GM12801 (cell line): Measurements from ENCODE around the gene NSMF.

ENCODE experiments used
- CTCF ChIP-seq: IDR thresholded peaks from one replicate; pipeline ENCODE4 v1.5.1; 2011; ENCODE audit warnings: control low read depth; ENCODE audit not compliant: insufficient read length; ENCODE audit errors: extremely low read depth

Gene NSMF

DNA sequence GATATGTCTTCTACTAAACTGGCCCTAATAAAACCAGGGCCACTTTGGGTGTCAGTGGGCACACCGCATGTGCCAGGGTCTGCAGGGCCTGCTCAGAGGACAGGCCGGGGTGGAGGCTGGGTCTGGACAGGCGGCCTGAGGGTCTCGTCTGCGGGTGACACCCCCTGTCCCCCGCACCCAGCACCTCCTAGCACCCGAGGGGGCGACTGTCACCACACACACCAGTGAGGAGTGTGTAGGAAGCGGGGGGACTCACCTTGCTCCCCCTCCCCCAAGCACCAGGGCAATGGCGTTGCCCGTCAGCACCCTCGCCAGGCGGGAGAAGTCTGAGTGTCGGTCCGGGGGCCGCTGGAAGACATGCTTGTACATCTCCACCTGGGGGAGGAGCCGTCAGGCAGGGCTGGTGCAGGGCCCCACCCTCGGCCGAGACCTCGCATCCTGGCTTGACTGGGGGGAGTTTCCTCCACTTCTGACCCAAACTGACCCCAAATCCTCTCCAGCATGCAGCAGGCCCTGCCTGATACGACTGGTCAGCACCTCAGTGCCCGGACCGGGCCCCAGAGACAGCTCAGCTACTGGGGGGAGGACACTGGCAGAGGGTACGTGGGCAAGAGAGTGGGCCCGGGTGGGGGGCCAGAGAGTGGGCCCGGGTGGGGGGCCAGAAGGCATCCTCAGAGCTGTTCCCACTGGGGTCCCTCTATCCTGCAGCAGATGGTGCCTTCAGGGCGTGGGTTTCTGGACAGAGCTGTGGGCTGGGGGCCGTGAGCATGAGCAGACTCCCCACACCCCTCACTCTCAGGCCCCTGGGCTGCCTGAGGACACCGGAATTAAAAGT, 18.9 kb upstream of the NSMF start:
- TF ChIP-seq CTCF = no peak

GRCh38 chr9:137476856-137477255, 17.7 kb upstream of the NSMF start:
- no peak for TF ChIP-seq CTCF

DNA sequence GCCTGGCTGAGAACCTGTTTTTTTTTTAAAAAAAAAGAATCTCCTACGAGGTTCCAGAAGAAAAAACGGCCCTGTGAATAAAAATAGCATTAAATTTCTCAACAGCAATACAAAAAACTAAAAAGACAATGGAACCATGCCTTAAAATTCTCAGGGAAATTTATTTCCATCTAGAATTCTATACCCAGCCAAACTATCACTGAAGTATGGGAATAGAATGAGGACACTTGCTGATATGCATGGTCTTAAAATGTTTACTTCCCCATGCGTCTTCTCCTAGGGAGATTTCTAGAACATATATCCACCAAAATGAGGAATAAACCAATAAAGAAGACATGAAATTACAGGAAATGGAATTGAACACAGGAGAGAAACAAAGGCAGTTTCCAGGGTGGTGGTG, 16.5 kb upstream of the NSMF start:
- no peak for TF ChIP-seq CTCF

DNA sequence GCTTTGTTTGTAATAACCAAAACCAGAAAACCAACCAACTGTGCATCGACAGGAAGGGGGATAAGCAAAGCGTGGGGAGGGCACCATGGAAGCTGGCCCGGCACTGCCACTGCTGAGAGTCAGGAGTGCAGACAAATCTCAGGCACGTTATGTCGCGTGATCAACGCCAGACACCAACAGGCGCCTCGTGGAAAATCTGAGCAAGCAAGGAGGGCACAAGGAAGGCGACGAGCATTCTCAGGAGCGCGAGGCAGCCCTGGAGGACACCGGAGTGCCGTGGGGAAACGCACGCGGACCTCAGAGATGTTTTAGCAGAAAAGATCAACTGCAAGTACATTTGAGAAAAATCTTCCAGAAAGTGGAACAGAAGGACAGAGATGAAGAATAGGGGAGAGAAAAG, 15.1 kb upstream of the NSMF start:
- no peak for TF ChIP-seq CTCF

DNA sequence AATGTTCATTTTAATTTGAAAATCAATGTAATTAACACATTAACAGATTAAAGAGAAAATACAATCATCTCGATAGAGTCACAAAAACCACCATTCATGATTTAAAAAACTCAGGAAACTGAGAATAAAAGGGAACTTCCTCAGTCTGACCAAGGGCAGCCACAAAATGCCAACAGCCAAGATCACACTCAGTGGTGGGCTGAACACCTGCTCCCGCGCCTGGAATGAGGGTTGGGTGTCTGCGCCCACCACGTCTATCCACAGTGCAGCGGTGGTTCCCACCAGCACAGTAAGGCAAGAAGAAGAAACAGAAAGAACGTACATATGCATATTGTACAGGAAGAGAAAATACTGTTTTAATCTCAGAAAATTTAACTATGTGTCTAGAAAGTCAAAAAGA, 11.7 kb upstream of the NSMF start:
- TF ChIP-seq CTCF = no peak

GRCh38 chr9:137467896-137468295, 8.8 kb upstream of the NSMF start:
- no peak for TF ChIP-seq CTCF

DNA sequence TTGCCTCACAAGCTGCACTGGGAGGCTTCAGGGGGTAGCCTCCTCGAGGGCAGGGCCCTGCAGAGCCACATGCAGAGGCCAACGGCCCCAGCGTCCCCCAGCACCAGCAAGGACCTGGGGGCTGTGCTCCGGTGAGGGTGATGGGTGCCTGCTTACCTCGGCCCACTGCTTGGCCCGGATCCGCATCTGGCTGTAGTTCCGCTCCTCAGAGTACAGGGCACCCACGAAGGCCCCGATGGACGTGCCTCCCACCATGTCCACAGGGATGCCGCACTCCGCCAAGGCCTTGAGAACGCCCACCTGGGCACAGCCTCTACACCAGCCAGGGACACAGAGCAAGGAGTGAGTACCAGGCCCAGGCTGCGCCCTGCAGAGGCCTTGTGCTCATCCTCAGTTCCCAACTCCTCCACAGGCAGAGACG, 8.0 kb upstream of the NSMF start:
- TF ChIP-seq CTCF = no peak
